NT2/D1 (cell line): ENCODE results near the gene FMN1.

ENCODE experiments used
- DNase-seq: peaks from one replicate; pipeline ENCODE4 v3.0.0-alpha.2; 2011; ENCODE audit warnings: low read depth, low spot score
- H3K27me3 ChIP-seq: 2 replicates; pipeline ENCODE4 v1.6.0; 2011; ENCODE audit warnings: mild to moderate bottlenecking; ENCODE audit not compliant: insufficient read length, insufficient read depth
- H3K36me3 ChIP-seq: 2 replicates; pipeline ENCODE4 v1.6.1; 2011; ENCODE audit warnings: mild to moderate bottlenecking, low read length, mixed read lengths; ENCODE audit not compliant: insufficient read depth, insufficient read length
- H3K4me1 ChIP-seq: 2 replicates; pipeline ENCODE4 v1.5.1; 2011; ENCODE audit not compliant: insufficient read depth, insufficient read length
- H3K4me3 ChIP-seq: 2 replicates; pipeline ENCODE4 v1.5.1; 2011; ENCODE audit warnings: low read depth; ENCODE audit not compliant: insufficient read length
- H3K9ac ChIP-seq: 2 replicates; pipeline ENCODE4 v1.6.0; 2011; ENCODE audit warnings: low read depth; ENCODE audit not compliant: insufficient read length
- H3K9me3 ChIP-seq: 2 replicates; pipeline ENCODE4 v1.5.1; 2011; ENCODE audit warnings: mild to moderate bottlenecking, low read length; ENCODE audit not compliant: insufficient read depth
- SUZ12 ChIP-seq: IDR thresholded peaks from 2 replicates; pipeline ENCODE4 v1.6.1; 2011; ENCODE audit not compliant: insufficient read length, insufficient read depth; ENCODE audit errors: extremely low read depth
- YY1 ChIP-seq: IDR thresholded peaks from 2 replicates; pipeline ENCODE4 v1.6.1; 2011; ENCODE audit not compliant: insufficient read length, insufficient read depth
- ZNF274 ChIP-seq: IDR thresholded peaks from 2 replicates; pipeline ENCODE4 v1.6.1; 2011; ENCODE audit warnings: mild to moderate bottlenecking, low read depth, low read length

FMN1 gene

GRCh38 chr15:32831485-32831884, 363.0 kb downstream of the FMN1 start:
- H3K4me3 ChIP-seq = no peak overlapping the region
- H3K36me3 ChIP-seq = no peaks in the 10 kb centered on the region
- DNase-seq = no peak
- no peak for TF ChIP-seq SUZ12
- no peak for TF ChIP-seq ZNF274
- TF ChIP-seq YY1 = no peak
- H3K4me1 ChIP-seq = no peaks in the 10 kb centered on the region
- H3K27me3 ChIP-seq = no peaks in the 10 kb centered on the region
- H3K9ac ChIP-seq = no peak overlapping the region
- H3K9me3 ChIP-seq = no peaks in the 10 kb centered on the region

GRCh38 chr15:32830241-32830640, 364.3 kb downstream of the FMN1 start:
- Histone ChIP-seq H3K4me3 (no peak overlapping the region), H3K4me1 (no peaks in the 10 kb centered on the region), H3K36me3 (no peaks in the 10 kb centered on the region), H3K9ac (no peak overlapping the region), H3K27me3 (no peaks in the 10 kb centered on the region), H3K9me3 (no peaks in the 10 kb centered on the region)
- no peak for TF ChIP-seq YY1
- no peak for TF ChIP-seq ZNF274
- TF ChIP-seq SUZ12 = no peak
- DNase-seq = no peak

- Histone ChIP-seq H3K9me3 (no peaks in the 10 kb centered on the region), H3K4me3 (no peak overlapping the region), H3K9ac (no peak overlapping the region), H3K36me3 (no peaks in the 10 kb centered on the region), H3K4me1 (no peaks in the 10 kb centered on the region), H3K27me3 (no peaks in the 10 kb centered on the region)
- DNase-seq = no peak
- TF ChIP-seq ZNF274 (no peak), YY1 (no peak), SUZ12 (no peak)
These were observed 365.1 kb downstream of the FMN1 start for GRCh38 chr15:32829436-32829835.

GRCh38 chr15:32828507-32829186, 365.9 kb downstream of the FMN1 start:
- Histone ChIP-seq H3K4me3 (no peak overlapping the region), H3K27me3 (no peaks in the 10 kb centered on the region), H3K4me1 (no peaks in the 10 kb centered on the region), H3K9me3 (no peaks in the 10 kb centered on the region), H3K9ac (no peak overlapping the region), H3K36me3 (no peaks in the 10 kb centered on the region)
- no peak for DNase-seq
- TF ChIP-seq YY1 (no peak), ZNF274 (no peak), SUZ12 (no peak)

GRCh38 chr15:32826685-32827084, 367.8 kb downstream of the FMN1 start:
- Histone ChIP-seq H3K4me3 (no peak overlapping the region), H3K9ac (no peak overlapping the region), H3K36me3 (no peaks in the 10 kb centered on the region), H3K27me3 (no peaks in the 10 kb centered on the region), H3K9me3 (no peaks in the 10 kb centered on the region), H3K4me1 (no peaks in the 10 kb centered on the region)
- no peak for TF ChIP-seq SUZ12
- no peak for TF ChIP-seq YY1
- TF ChIP-seq ZNF274 = no peak
- no peak for DNase-seq

GRCh38 chr15:32825219-32825618, 369.3 kb downstream of the FMN1 start:
- Histone ChIP-seq H3K4me3 (no peak overlapping the region), H3K27me3 (no peaks in the 10 kb centered on the region), H3K9me3 (no peaks in the 10 kb centered on the region), H3K4me1 (no peaks in the 10 kb centered on the region), H3K9ac (no peak overlapping the region), H3K36me3 (no peaks in the 10 kb centered on the region)
- DNase-seq = no peak
- TF ChIP-seq SUZ12 (no peak), YY1 (no peak), ZNF274 (no peak)

GRCh38 chr15:32824777-32825176, 369.7 kb downstream of the FMN1 start:
- TF ChIP-seq YY1 (no peak), SUZ12 (no peak), ZNF274 (no peak)
- Histone ChIP-seq H3K36me3 (no peaks in the 10 kb centered on the region), H3K4me1 (no peaks in the 10 kb centered on the region), H3K27me3 (no peaks in the 10 kb centered on the region), H3K4me3 (no peak overlapping the region), H3K9me3 (no peaks in the 10 kb centered on the region), H3K9ac (no peak overlapping the region)
- no peak for DNase-seq
